Right atrium auricular region (tissue), 2 donors: Measurements from ENCODE around the gene AOPEP. TPM values are rescaled to one million over a fixed set of nuclear protein-coding genes. Genes with fewer than 3 reads are reported as not detected.

Experiments
- DNase-seq: peaks from one replicate; pipeline ENCODE4 v3.0.0-alpha.2; 2019; ENCODE audit warnings: low spot score
- H3K27ac ChIP-seq, 2 donors: fragments of 200-600 bp; sonication (generic); 1 replicate in 1 of 2; 2 replicates in 1 of 2; pipeline ENCODE4 v1.5.1; 2016 to 2019
- H3K27me3 ChIP-seq, 2 donors: fragments of 200-600 bp; sonication (generic); one replicate each; pipeline versions ENCODE4 v1.5.1 to v1.6.0; 2017 to 2019
- H3K36me3 ChIP-seq: fragments of 200-600 bp; sonication (generic); one replicate; pipeline ENCODE4 v1.5.1; 2016
- H3K4me1 ChIP-seq, 2 donors: fragments of 200-600 bp; sonication (generic); one replicate each; pipeline versions ENCODE4 v1.5.1 to v1.6.0; 2017 to 2019
- H3K4me3 ChIP-seq, 2 donors: fragments of 200-600 bp; sonication (generic); 1 replicate in 1 of 2; 2 replicates in 1 of 2; pipeline ENCODE4 v1.5.1; 2017 to 2019; ENCODE audit warnings: mild to moderate bottlenecking in 1 of 2, moderate library complexity in 1 of 2
- H3K9me3 ChIP-seq, 2 donors: fragments of 200-600 bp; sonication (generic); one replicate each; pipeline ENCODE4 v1.5.1; 2019
- total RNA-seq, 2 donors: library from RNA; depleted of rRNA; stranded (reverse); fragments of >200 nt; gene quantifications; one replicate each; pipeline ENCODE4 v1.1.0, GENCODE V29; 2016
- TF ChIP-seq, protein P1 (sequence below), 2 donors: fragments of 200-600 bp; sonication (generic); IDR thresholded peaks; one replicate each; pipeline ENCODE4 v1.5.1; 2019; ENCODE audit warnings: antibody characterized with exemption in 2 of 2

AOPEP gene
- total RNA-seq, 2 donors from 2014 or later = 262 to 314 TPM

- DNase-seq = no peak
- no peaks in the 10 kb centered on the region for H3K36me3 ChIP-seq
- no peaks in the 10 kb centered on the region for H3K9me3 ChIP-seq
- H3K4me3 ChIP-seq = no peak overlapping the region
- no peak overlapping the region for H3K27ac ChIP-seq
- TF ChIP-seq, protein P1, sequence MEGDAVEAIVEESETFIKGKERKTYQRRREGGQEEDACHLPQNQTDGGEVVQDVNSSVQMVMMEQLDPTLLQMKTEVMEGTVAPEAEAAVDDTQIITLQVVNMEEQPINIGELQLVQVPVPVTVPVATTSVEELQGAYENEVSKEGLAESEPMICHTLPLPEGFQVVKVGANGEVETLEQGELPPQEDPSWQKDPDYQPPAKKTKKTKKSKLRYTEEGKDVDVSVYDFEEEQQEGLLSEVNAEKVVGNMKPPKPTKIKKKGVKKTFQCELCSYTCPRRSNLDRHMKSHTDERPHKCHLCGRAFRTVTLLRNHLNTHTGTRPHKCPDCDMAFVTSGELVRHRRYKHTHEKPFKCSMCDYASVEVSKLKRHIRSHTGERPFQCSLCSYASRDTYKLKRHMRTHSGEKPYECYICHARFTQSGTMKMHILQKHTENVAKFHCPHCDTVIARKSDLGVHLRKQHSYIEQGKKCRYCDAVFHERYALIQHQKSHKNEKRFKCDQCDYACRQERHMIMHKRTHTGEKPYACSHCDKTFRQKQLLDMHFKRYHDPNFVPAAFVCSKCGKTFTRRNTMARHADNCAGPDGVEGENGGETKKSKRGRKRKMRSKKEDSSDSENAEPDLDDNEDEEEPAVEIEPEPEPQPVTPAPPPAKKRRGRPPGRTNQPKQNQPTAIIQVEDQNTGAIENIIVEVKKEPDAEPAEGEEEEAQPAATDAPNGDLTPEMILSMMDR (IDR thresholded peaks at IDR 0.05) = no peak
- peaks cover 0 to 2% of the 10 kb centered on the region in 2 donors for H3K4me1 ChIP-seq
- H3K27me3 ChIP-seq = no peaks in the 10 kb centered on the region
Observed at GRCh38 chr9:94720846-94721549, 5.5 kb upstream of the AOPEP start.

DNA sequence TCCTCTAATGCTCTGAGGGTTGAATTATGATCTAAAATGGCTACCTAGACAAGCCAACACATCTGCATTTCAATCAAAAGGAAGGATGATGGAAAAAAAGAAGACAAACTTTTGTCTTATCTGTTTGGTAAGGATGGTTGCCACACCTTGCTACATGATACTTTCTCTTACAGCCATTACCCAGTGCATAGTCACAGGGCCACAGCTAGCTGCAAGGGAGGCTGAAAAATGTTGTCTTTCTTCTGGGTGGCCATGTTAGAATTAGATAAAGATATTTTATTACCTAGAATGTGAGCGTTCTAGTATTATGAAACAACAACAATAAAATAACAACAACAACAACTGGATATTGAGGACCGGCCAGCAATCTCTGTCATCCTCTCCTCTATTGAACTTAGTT, 4.7 kb upstream of the AOPEP start:
- no peaks in the 10 kb centered on the region for H3K27me3 ChIP-seq
- no peaks in the 10 kb centered on the region for H3K9me3 ChIP-seq
- H3K36me3 ChIP-seq = no peaks in the 10 kb centered on the region
- H3K27ac ChIP-seq = no peak overlapping the region
- H3K4me3 ChIP-seq = no peak overlapping the region
- no peak for DNase-seq
- TF ChIP-seq, protein P1 (IDR thresholded peaks at IDR 0.05) = no peak
- H3K4me1 ChIP-seq = peaks cover 0 to 5% of the 10 kb centered on the region in 2 donors

DNA sequence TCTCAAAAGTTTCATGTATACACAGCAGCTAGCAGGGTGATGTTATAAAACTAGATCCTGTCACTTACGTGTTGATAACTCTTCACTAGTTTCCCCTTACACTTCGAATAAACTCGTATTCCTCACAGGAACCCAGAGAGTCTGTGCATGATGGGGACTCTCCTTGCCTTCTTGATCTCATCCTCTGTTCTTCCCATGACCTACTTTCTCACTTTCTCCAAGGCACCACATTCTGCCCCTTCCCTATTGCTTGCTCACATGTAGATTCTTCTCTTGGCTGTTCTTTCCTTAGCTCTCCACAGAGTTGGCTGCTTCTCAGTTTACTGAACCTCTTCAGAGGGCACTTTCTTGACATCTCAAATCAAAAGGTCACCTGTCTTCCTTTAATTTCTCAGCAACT, 1.2 kb upstream of the AOPEP start:
- H3K36me3 ChIP-seq = no peaks in the 10 kb centered on the region
- no peak overlapping the region for H3K27ac ChIP-seq
- no peak overlapping the region for H3K4me3 ChIP-seq
- TF ChIP-seq, protein P1 (IDR thresholded peaks at IDR 0.05) = no peak
- no peak for DNase-seq
- H3K9me3 ChIP-seq = no peaks in the 10 kb centered on the region
- H3K27me3 ChIP-seq = no peaks in the 10 kb centered on the region
- peaks cover 0 to 12% of the 10 kb centered on the region in 2 donors for H3K4me1 ChIP-seq

GRCh38 chr9:94728719-94729118, 2.2 kb downstream of the AOPEP start:
- H3K4me3 ChIP-seq = no peak overlapping the region
- TF ChIP-seq, protein P1 (IDR thresholded peaks at IDR 0.05) = no peak
- no peaks in the 10 kb centered on the region for H3K36me3 ChIP-seq
- H3K27ac ChIP-seq = no peak overlapping the region
- no peaks in the 10 kb centered on the region for H3K27me3 ChIP-seq
- H3K9me3 ChIP-seq = no peaks in the 10 kb centered on the region
- DNase-seq = no peak
- H3K4me1 ChIP-seq = peaks cover 0 to 12% of the 10 kb centered on the region in 2 donors

DNA sequence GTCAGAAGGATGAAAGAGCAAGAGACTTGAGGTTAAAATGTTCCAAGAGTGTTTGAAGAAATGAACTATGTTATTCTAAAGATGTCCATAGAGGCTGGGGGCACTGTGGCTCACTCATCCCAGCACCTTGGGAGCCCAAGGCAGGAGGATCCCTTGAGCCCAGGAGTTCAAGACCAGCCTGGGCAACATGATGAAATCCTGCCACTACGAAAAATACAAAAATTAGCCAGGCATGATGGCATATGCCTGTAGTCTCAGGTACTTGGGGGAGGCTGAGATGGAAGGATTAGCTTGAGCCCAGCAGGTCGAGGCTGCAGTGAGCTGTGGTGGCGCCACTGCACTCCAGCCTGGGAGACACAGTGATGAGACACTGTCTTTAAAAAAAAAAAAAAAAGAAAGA, 2.7 kb downstream of the AOPEP start:
- TF ChIP-seq, protein P1 (IDR thresholded peaks at IDR 0.05) = no peak
- no peak for DNase-seq
- H3K4me1 ChIP-seq = peaks cover 0 to 17% of the 10 kb centered on the region in 2 donors
- H3K27me3 ChIP-seq = no peaks in the 10 kb centered on the region
- no peaks in the 10 kb centered on the region for H3K9me3 ChIP-seq
- H3K4me3 ChIP-seq = no peak overlapping the region
- H3K27ac ChIP-seq = no peak overlapping the region
- no peaks in the 10 kb centered on the region for H3K36me3 ChIP-seq
